ENCODE measurements around the gene LIPF. TPM values are rescaled to one million over a fixed set of nuclear protein-coding genes. Genes with fewer than 3 reads are reported as not detected.
"Not testable (repeated sequence)": the region's sequence is repeated elsewhere in the genome, so short reads cannot be mapped to it uniquely, and the experiment has no call there.

Gene LIPF
- total RNA-seq: not detected in 2 replicates

DNA sequence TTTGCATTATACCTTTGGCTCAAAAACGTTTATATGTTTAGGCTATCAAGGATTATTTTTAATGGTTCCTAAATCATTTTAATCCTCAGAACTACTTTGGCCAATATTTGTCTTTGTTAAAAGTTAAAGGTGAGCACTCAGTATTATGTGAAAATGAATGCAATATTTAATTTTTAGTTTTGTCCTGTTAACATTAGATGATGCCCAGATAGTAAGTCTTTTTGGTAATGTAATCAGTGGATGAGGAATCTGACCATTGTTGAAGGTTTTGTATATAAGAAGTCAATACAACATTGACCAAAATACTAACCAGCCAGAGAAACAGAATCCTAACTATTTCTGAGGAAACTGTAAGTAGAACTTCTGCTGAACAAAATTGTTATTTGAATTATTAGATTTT is at the start of gene LIPF:
Gene LIPF, plus strand, starts transcription at position 301 of the 400 bp plus-strand sequence. CDS start 2,856 bp downstream, outside the sequence.
- intact Hi-C loops (cut with micrococcal nuclease): no loop called here

GRCh38 chr10:88616250-88616977 is 47.8 kb upstream of the LIPF start:
- intact Hi-C loops (cut with micrococcal nuclease): no loop called here

DNA sequence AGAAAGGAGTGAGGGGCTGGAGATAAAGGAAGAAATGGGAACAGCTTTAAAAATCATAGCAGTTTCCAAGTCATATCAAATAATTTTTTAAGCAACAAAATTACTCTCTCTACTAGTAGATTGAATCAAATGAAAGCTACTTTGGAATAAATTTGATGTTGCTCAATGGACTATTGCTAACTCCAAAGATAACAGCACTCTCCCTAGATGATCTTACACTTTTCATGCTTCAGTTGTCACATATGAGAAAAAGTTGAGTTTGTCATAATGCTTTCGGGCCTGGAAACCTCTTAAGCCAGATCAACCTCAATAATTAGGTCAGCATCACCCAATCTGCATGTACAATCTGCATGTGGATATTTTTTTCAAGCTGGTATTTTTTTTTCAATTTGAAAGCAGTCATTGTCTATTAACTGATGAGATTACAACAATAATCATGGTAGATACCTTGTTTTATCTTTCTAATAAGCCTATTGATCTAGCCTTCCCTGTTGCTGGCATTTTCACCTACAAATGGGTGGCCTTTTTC is 46.4 kb upstream of the LIPF start:
- intact Hi-C loops (cut with micrococcal nuclease): no loop called here

GRCh38 chr10:88618496-88618895 is 45.7 kb upstream of the LIPF start:
- intact Hi-C loops (cut with micrococcal nuclease): no loop called here

GRCh38 chr10:88620441-88620840 is 43.8 kb upstream of the LIPF start:
- intact Hi-C loops (cut with micrococcal nuclease): no loop called here

- intact Hi-C loops (cut with micrococcal nuclease): no loop called here
These were observed 40.4 kb upstream of the LIPF start for GRCh38 chr10:88623835-88624234.

DNA sequence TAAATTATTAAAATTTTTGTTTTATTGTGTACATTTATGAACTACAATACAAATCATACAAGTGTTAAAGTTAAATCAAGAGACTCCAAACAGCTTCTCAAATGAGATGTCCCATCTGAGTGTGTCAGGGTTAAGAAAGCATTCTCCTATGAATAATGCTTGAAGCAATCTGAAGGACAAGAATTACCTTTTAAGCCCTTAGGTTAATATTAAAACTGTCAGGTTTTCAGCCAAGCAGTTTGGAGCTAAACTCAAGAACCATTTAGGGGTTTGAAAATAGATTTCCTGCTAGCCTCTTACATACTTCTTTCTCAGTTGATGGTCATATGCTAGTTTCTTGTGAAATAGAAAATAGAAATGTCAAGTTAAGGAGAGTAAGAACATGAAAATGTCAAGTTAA is 39.4 kb upstream of the LIPF start:
- intact Hi-C loops (cut with micrococcal nuclease): loop anchor here (1.0 kb wide), 1 partner anchor 8 kb away; no protein-coding TSS in a partner anchor

DNA sequence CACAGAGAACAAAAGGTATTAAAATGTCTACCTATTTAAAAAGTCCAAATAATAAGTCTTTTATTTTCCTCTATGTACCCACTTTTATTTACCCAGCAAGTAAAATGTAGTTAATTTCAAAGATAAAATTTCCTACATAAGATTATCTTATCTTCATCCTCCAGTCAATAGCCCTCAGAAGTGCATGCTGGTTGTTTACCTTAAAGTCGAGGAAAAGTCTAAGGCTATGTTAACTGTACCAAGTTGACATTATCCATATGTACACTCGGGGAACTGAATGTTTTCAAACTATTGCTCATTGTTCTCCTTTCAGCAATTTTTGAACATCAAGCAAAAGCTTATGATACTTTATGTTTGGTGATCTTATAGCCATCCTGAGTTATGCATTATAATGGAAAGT is 24.1 kb upstream of the LIPF start:
- intact Hi-C loops (cut with micrococcal nuclease): no loop called here

GRCh38 chr10:88642209-88642608 is 22.0 kb upstream of the LIPF start:
- intact Hi-C loops (cut with micrococcal nuclease): no loop called here

DNA sequence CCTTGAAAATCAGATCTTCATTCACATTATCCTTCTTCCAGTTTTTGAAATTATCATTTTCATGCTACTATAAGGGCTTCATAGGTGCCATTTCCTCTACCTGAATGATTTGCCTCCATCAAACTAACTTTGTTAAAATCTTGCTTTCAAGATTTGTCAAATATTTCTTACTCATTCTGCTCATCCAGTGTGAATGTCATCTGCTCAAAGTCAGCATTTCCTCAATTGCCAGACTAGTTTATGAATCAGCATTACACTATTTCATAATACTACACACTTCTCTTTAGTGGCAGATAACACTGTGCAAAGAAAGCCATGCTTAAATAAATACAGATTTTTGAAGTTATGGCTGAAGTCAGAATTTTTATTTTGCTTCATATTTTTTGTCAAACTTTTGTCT is 21.3 kb upstream of the LIPF start:
- intact Hi-C loops (cut with micrococcal nuclease): no loop called here

GRCh38 chr10:88647061-88647615 is 17.1 kb upstream of the LIPF start:
- intact Hi-C loops (cut with micrococcal nuclease): no loop called here

- intact Hi-C loops (cut with micrococcal nuclease): no loop called here
These were observed 13.1 kb upstream of the LIPF start for GRCh38 chr10:88651101-88651551.

DNA sequence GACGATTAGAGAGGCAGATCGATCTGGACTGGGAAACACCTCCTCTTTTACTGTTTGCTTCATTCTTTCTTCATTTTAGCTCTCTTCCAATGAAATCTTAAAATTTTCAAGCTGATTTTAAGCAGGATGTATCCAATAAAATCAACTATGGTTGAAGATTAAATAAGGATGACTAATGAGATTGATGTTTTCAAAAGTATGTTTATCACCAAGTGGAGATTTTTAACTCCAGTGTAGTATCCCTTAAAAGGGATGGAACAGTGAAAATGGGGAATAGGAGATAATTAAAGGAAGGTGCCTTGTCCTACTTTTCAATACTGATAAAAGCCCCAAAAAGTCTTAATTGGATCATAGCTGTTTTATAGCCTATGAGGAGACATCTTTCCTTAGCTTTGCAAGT is 11.6 kb upstream of the LIPF start:
- intact Hi-C loops (cut with micrococcal nuclease): no loop called here

DNA sequence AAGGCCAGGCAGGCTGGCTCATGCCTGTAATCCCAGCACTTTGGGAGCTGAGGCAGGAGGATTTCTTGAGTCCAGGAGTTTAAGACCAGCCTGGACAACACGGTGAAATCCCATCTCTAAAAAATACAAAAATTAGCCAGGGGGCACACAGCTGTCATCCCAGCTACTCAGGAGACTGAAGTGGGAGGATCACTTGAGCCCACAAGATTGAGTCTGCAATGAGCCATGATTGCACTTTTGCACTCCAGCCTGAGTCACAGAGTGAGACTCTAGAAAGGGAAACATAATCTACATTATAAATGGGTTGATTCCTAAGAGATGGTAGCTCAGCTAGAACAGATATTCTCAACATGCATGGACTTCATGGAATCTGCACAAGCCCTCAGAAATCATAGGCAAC is 6.3 kb upstream of the LIPF start:
- intact Hi-C loops (cut with micrococcal nuclease): no loop called here

DNA sequence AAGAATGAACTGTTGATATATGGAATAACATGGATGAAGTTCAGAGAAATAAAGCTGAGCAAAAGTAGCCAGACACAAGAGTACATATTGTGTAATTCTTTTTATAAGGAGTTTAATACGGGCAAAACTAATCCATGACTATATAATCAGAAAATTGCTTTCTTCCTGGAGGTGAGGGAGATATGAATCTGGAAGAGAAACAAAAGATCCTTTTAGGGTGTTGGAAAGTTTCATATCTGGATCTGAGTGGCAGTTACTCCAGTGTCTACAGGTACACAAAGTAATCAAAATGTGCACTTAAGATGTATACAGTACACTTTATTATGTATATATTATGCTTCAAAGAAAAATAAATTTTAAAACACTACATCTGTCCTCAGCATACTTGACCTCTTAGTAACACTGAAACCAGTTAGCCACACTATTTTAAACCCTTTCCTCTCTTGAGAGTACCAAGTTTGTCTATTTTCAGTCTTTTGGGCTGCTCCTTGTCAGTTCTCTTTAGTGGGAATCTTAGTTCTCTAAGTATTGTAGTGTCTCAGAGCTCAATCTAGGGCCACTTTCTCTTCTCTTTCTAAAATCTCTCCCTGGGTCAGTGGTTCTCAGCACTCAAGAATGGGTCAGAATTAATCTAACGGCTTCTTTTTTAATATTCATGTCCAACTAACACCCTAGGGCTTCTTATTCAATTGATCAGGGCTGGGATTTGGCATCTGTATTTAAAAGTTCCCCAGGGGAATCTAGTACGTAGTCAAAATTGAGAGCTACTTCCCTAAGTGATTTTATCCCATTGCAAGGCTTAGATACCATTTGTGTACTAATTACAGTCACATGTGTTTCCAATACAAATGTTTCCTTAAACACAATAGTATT is 4.3 kb upstream of the LIPF start:
- intact Hi-C loops (cut with micrococcal nuclease): no loop called here

GRCh38 chr10:88660598-88660884 is 3.7 kb upstream of the LIPF start:
- intact Hi-C loops (cut with micrococcal nuclease): no loop called here

GRCh38 chr10:88661018-88661417 is 3.2 kb upstream of the LIPF start:
- intact Hi-C loops (cut with micrococcal nuclease): no loop called here

GRCh38 chr10:88661577-88661976 is 2.7 kb upstream of the LIPF start:
- intact Hi-C loops (cut with micrococcal nuclease): no loop called here

- intact Hi-C loops (cut with micrococcal nuclease): not testable (repeated sequence)
These were observed 1.1 kb upstream of the LIPF start for GRCh38 chr10:88663153-88663552.

GRCh38 chr10:88668465-88668864 is 4.2 kb downstream of the LIPF start:
- intact Hi-C loops (cut with micrococcal nuclease): no loop called here

GRCh38 chr10:88670497-88670896 is 6.3 kb downstream of the LIPF start:
- intact Hi-C loops (cut with micrococcal nuclease): no loop called here

DNA sequence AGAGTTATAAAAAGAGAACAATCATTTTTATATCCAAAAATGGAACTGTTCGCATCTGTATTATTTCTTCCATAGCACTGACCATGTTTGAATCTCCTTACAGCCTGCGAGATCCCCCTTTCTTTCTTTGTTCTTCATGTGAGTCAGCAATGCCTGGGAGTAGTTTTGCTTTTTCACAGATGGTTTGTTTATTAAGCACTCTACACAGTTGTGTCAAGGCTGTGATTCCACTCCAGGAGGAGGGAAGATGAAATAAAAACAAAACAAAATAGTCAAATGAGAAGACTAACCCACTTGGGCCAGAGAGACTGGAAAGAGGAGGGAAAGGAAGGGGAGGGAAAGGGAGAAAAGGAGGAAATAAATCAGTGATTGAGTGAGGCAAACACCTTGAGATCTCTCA is 7.8 kb downstream of the LIPF start:
- intact Hi-C loops (cut with micrococcal nuclease): no loop called here

Measured in T-helper 1 cell treated with Interleukin-12 subunit alpha and Interleukin-12 subunit beta and Interleukin-4 antibody, amounts not matched to agents 30 ng/mL and 1 ng/mL, for 36 hours (primary cell).